Measurements from ENCODE around the gene AIRE.

- no peak for TF ChIP-seq CTCF (conservative IDR thresholded peaks at IDR 0.05 in 1 of 2, IDR thresholded peaks at IDR 0.05 in 1 of 2; ENCODE audit: low read depth in 1 of 2, low read length in 2 of 2)
- no peak for TF ChIP-seq EZH2 (IDR thresholded peaks at IDR 0.05; ENCODE audit: low read length, missing control alignments)
Measured at GRCh38 chr21:44319407-44320065, 33.9 kb downstream of the AIRE start.

Measured in fibroblast of lung (primary cell).